GM21526 (cell line): ENCODE data around the gene EPB41L3.
"Not testable (repeated sequence)": the region's sequence is repeated elsewhere in the genome, so short reads cannot be mapped to it uniquely, and the experiment has no call there.

Experiments
- ATAC-seq: cut with Tn5 transposase; IDR thresholded peaks from one replicate; pipeline ENCODE4 v1.9.1; 2021; ENCODE audit warnings: moderate library complexity; ENCODE audit not compliant: unreplicated experiment, low FRiP score

The EPB41L3 gene

DNA sequence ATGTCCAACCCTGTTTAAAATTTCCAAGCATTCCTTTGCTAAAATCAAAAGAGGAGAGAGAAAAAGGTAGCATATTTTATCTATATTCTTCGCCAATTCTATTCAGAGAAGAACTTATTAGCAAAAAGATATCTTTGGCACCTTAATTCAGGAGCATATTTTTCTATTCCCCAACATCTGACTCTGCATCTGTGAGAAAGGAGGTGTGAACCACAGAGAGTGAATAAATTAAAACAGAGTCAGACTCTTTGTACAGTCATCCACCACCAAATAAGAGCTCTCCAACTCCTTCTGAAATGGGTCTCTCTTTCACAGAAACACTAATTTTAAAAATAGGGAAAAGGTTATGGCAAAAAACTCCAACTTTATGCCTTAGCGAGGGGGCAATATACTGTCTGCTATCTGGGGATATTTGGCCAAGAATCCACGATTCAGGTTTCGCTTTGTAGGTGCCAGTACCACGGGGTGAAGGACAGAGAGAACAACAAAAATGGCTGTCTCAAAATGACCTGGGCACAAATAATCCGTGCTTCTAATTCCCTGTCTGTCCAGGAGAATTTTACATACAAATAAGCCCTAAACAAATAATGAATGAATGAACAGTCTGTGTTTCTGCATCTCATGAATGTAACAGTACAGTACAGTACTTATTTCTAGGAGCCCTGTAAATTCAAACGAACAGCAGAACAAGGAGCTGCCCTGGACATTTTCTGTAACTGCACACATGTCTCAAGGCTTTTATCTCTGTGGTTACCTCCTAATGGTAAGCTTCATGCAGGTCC is 43.4 kb downstream of the EPB41L3 start:
- no peak for ATAC-seq

GRCh38 chr18:5498452-5498851 is 45.3 kb downstream of the EPB41L3 start:
- ATAC-seq: no peak

- no peak for ATAC-seq
Measured at GRCh38 chr18:5496305-5496704, 47.5 kb downstream of the EPB41L3 start.

DNA sequence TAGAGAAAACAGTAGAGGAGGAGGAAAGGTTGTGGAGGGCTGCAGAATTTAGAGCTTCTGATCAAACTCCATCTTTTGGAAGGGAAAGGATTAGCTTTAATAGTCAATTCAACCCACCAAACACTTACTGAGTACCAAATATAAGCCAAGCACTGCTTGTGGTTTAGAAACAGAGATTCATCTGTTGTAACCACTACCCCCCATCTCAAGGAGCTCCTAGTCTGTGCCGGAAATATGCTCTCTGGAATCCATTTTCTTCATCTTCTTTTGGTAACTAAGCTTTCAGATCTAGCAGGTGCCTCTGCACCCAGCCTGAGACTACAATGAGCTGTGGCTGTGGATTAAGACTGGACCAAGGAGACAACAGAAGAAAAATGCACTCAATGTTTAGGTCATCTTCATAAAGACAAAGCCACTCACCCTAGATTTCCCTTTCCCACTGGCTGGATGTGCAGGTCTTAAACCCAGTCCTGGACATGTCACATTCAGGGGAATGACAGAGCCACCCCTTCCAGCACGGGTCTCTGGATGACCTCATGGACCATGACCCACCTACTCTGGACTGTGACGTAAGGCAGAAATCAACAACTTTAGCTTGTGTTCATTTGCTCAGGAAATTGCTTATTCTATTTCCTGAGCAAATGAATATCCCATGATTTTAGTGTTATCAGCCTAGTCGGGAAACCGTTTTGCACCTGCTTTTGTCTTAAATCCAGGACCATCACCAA is 52.9 kb downstream of the EPB41L3 start:
- no peak for ATAC-seq

DNA sequence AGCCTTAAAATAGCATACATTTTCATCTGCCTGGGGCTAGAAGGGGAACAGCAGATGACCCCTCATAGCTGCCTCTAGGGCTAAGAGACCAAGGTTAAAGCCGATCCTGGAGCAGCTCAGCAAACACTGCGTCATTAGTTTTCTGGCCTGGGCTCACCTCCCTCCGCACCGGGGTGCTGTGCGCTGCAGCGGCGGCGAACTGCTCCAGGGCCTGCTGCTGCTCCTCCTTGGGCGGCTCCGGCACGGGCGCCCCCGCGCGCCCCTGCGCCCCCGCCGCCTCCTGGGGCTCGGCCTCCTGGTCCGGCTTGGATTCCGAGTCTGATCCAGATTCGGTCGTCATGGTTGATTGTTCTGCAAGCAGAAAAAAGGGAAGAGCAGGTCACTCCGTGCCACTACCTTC is 55.0 kb downstream of the EPB41L3 start:
- ATAC-seq: no peak

- ATAC-seq: not testable (repeated sequence)
Measured at GRCh38 chr18:5488044-5488443, 55.8 kb downstream of the EPB41L3 start.

DNA sequence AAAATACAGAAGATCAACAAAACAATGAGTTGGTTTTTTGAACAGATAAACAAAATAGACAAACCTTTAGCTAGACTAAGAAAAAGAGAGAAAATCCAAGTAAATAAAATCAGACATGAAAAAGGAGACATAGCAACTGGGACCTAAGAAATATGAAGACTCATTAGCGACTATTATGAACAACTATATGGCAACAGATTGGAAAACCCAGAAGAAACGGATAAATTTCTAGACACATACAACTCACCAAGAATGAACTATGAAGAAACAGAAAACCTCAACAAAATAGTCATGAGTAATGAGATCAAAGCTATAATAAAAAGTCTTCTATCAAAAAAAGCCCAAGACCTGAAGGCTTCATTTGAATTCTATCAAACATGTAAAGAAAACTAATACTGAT is 59.3 kb downstream of the EPB41L3 start:
- no peak for ATAC-seq

GRCh38 chr18:5481621-5482020 is 62.2 kb downstream of the EPB41L3 start:
- no peak for ATAC-seq

DNA sequence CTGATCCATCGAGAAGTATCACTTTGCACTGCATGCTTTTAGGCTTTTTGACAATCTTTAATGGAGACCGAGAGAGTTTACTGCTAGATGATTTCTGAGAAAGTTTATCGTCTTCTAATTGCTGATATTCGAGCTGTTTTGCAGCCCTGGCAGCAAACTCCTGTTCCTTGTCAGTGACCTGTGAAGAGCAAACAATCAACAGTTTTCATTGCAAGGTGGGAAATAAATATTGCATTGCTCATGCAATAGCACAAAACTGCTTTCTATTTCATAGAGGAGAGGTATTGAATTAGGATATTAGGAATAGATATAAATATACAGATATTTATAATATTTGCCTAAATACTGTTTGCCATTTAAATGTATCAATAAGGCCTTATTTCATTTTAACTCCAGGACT is 65.5 kb downstream of the EPB41L3 start:
- ATAC-seq: no peak

DNA sequence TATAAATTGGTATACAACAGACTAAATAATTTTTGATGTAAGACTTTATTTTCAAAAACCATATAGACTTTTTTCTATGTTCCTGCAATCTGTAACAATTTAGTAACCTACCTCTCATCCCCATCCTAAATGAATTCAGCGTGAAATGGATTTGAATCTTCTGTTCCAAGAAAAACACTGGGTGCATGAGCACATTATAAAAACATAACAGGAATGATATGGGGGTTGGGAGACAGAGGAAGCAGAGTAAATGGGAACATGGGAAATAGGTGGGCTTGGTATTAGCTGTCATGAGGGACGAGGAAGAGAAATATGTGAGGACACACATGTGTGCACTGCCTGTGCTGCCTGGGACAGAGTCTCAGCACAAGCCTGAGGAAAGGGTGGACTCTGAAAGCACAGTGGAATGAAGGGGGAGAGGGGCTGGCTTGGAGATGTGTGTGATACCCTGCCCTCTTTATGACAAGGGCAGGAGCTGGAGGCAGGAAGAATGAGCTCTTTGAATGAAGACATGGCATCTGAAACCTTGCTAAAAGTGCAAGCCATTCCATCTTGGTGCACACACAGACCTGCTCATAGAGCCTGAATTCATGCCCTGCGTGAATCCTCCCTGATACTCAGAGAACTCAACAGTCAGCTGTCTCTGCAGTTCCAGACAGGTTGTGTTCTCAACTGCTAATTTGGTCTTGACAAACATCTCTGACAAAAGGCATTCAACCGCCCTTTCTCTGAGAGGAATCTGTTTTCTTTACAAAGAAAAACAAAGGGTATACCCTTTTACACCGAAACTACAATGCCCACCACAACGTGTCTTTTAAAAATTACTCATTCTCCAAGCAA is 66.6 kb downstream of the EPB41L3 start:
- no peak for ATAC-seq

GRCh38 chr18:5475267-5475666 is 68.5 kb downstream of the EPB41L3 start:
- no peak for ATAC-seq

GRCh38 chr18:5469340-5469739 is 74.5 kb downstream of the EPB41L3 start:
- no peak for ATAC-seq

DNA sequence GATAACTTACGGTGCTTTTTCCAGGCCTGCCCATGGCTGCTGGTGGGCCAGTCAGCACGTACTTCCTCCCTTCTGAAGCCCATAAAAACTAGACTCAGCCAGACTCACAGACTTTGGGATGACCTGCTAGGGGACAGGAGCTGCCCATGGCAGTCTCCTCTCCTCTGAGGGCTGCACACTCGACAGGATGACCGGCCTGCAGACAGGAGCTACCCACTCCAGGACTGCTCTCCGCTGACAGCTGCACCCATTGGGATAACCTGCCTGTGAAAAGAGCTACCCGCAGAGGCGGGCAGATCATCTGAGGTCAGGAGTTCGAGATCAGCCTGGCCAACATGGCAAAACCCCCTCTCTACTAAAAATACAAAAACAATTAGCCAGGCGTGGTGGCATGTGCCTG is 75.4 kb downstream of the EPB41L3 start:
- no peak for ATAC-seq

- ATAC-seq: no peak
Measured at GRCh38 chr18:5467671-5468070, 76.1 kb downstream of the EPB41L3 start.

DNA sequence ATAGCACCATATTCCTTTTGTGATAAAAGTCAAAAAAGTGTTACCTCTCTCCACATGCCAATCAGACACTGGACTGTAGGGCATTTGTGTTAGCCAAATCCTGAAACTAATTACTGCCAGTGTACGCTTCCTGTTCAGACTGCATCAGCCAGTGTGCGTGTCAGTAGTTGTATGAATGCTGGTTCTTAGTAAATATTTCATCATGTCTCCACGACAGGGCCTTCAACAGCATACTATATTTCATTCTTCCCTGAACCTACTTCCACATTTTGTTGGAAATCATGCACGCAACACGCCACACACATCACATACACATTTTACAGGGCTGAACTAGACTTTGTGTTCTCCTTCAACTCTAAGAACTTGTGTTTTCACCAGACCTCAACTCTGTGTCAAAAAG is 77.5 kb downstream of the EPB41L3 start:
- no peak for ATAC-seq

DNA sequence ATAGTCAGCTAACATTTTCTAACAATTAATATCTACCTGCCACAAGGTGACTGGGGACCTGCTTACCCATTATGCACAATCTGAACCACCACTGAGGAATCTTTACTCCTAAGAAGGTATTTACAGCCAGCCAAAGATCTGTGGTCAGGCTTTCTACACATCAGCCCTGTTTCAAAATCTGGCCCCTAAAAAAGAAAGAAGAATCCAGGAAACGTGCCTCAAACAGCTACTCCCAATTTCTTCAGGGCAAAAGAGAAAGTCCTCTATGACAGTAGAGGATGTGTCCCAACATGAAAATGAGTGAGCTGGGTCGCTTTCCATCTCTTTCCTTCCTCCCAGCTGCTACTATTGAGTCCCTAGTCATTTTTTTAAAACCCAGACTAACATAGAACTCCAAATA is 79.5 kb downstream of the EPB41L3 start:
- no peak for ATAC-seq

DNA sequence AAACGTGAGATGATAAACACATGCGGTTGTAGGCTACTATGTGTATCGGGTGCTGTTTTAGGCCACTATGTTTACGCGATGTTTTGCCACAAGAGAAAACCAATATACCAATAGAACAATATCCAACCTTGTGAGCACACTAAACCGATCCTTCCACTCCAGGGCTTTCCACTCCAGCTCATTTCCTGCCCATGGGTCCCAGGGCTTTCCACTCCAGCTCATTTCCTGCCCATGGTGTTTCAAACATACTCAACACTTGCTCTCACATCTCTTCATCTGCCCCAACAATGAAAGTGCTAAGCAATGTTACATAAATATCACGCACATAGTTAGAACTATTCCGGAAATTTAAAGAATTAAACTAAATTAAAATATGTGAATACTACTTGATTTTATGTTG is 80.0 kb downstream of the EPB41L3 start:
- no peak for ATAC-seq

DNA sequence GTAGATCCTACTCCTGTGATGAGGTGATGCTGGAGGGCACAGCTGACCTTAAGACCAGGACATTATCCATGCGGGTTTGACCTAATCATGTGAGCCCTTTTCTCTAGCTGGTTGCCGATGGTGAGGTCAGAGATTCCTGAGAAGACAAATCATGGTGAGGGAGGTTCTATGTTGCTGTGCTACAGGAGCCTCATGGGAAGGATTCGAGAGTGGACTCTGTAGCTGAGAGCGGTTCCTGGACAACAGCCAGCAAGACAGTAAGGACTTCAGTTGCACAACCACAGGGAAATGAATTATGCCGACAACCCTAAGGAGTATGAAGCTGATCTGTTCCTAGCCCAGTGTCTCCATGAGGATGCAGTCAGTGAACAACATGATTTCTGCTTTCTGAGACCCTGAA is 80.4 kb downstream of the EPB41L3 start:
- ATAC-seq: no peak

GRCh38 chr18:5462227-5462626 is 81.6 kb downstream of the EPB41L3 start:
- ATAC-seq: no peak

DNA sequence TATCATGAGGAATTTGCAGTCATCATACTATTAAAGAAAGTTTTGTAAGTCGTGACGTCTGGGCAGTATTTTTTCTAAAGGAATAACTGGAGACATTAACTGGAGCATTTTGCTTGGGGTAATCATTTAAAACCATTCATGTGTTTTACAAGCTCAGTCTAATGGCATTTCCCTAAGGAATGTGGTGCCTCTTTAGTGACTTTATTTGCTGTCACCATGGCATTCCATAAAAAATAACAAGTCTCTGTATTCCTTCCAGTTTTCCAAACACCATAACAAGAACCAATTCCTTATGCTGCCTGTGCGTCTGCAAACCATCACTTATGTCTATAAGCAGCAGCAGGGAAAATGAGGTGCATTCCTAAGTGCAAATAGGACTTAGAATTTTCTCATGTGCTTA is 82.8 kb downstream of the EPB41L3 start:
- no peak for ATAC-seq

- ATAC-seq: no peak
Measured at GRCh38 chr18:5457462-5457957, 86.3 kb downstream of the EPB41L3 start.
